GM10248 (cell line): Measurements from ENCODE around the gene RAB33B.
"Not testable (repeated sequence)": the region's sequence is repeated elsewhere in the genome, so short reads cannot be mapped to it uniquely, and the experiment has no call there.

Source experiments
- CTCF ChIA-PET: fragments of 300-600 bp; sonication (Branson Sonifier 250); formaldehyde crosslinking; extraction: SDS; loops from one replicate; lab custom pipeline; 2021; ENCODE audit warnings: antibody characterized with exemption; lab: Yijun Ruan, JAX
- POLR2A ChIA-PET: fragments of 350-650 bp; sonication (Branson Sonifier 250); formaldehyde crosslinking; extraction: SDS; loops from one replicate; lab custom pipeline; 2020; ENCODE audit warnings: antibody characterized with exemption; lab: Yijun Ruan, JAX
- DNase-seq: peaks from one replicate; pipeline ENCODE4 v3.0.0; 2012; ENCODE audit errors: extremely low spot score
- CTCF ChIP-seq: IDR thresholded peaks from 2 replicates; pipeline ENCODE4 v1.5.1; 2012; ENCODE audit warnings: mild to moderate bottlenecking, low read depth; ENCODE audit errors: extremely low read depth, missing control alignments, control extremely low read depth

RAB33B gene

GRCh38 chr4:139460565-139460964 is 6.6 kb downstream of the RAB33B start:
- POLR2A ChIA-PET = interaction anchor here (0.6 kb wide), 1 partner anchor 486 kb away, joined by 4 read pairs; no protein-coding TSS in a partner anchor
- CTCF ChIA-PET = no interaction called here
- DNase-seq = no peak
- no peak for TF ChIP-seq CTCF

DNA sequence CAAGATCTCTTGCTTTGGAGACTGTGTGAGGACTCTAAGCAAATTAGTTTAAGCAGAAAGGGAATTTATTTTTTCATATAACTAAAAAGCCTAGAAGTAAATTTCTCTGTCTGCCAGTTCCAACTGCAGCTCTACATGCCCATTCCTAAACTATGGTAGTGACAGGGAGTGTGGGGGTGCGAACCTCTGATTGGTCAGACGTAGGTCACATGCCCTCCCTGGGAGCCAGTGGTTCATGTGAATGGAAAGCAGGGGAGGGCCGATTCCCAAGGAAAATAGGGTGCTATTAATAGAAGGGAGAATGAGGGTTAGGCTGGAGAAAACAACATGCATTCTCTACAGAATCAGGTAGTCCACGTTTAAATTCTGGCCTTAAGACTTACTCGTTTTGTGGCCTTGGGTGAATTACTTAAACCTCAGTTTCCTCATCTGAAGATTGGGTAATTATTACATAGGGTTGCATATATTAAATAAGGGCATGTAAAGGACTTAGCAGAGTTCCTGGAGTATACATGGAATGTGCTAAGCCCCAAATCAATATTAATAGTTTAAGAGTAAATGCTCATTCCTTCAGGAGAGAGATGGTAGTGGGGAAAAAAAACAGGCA is 7.2 kb downstream of the RAB33B start:
- no peak for TF ChIP-seq CTCF
- POLR2A ChIA-PET = interaction anchor here (0.6 kb wide), 1 partner anchor 69 kb away, joined by 6 read pairs; no protein-coding TSS in a partner anchor
- CTCF ChIA-PET = interaction anchor here (1.2 kb wide), 1 partner anchor 70 kb away, joined by 3 read pairs; no protein-coding TSS in a partner anchor

DNA sequence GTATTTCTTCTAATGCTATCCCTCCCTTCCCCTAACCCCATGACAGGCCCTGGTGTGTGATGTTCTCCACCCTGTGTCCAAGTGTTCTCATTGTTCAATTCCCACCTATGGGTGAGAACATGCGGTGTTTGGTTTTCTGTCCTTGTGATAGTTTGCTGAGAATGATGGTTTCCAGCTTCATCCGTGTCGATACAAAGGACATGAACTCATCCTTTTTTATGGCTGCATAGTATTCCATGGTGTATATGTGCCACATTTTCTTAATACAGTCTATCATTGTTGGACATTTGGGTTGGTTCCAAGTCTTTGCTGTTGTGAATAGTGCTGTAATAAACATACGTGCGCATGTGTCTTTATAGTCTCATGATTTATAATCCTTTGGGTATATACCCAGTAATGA is 10.6 kb downstream of the RAB33B start:
- POLR2A ChIA-PET, DNase-seq: not testable (repeated sequence)
- CTCF ChIA-PET = interaction anchor here (1.5 kb wide), 1 partner anchor 10 kb away, joined by 3 read pairs; no protein-coding TSS in a partner anchor

More for the DNA sequence above, 7.2 kb downstream of the RAB33B start:
- no peak for DNase-seq

DNA sequence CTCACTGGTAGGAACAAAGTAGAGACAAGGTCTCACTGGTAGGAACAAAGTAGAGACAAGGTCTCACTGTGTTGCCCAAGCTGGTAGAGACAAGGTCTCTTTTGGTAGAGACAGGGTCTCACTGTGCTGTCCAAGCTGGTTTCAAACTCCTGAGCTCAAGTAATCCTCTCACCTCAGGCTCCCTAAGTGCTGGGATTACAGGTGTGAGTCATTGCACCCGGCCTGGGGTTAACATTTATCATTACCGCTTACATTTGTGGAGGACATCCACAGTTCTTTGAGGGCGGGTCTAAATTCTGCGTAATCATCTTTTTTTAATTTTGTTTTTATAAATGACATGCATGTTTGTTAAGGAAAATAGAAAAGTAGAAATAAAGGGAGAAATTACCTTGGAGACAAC is 12.0 kb downstream of the RAB33B start:
- TF ChIP-seq CTCF = no peak
- POLR2A ChIA-PET = no interaction called here
- DNase-seq = no peak
- CTCF ChIA-PET = no interaction called here

GRCh38 chr4:139468756-139469155 is 14.8 kb downstream of the RAB33B start:
- POLR2A ChIA-PET, CTCF ChIA-PET, DNase-seq: not testable (repeated sequence)

GRCh38 chr4:139469216-139469615 is 15.3 kb downstream of the RAB33B start:
- POLR2A ChIA-PET = no interaction called here
- TF ChIP-seq CTCF = no peak
- DNase-seq = no peak
- CTCF ChIA-PET = no interaction called here

DNA sequence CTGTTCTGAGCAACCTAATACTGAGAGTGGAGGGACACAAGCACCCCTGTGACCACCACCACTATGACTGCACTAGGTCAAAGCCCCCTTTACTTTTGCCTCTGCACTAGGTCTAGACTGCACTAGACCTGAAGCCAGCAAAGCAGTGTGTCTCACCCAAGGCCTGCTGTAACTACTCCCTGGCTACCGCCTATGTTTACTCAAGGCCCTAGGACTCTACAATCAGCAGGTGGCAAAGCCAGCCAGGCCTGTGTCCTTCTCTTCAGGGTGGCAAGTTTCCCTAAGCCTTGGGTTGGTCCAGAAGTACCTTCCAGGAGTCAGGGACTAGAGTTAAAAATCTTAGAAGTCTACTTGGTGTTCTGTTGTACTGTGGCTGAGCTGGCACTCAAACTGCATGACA is 15.9 kb downstream of the RAB33B start:
- DNase-seq = no peak
- POLR2A ChIA-PET = no interaction called here
- CTCF ChIA-PET = interaction anchor here (0.9 kb wide), 1 partner anchor 14 kb away, joined by 3 read pairs; no protein-coding TSS in a partner anchor
- TF ChIP-seq CTCF = no peak
